Measurements from ENCODE around the gene RRAGB. TPM values are rescaled to one million over a fixed set of nuclear protein-coding genes. Genes with fewer than 3 reads are reported as not detected.
"Not testable (repeated sequence)": the region's sequence is repeated elsewhere in the genome, so short reads cannot be mapped to it uniquely, and the experiment has no call there.

The RRAGB gene
- total RNA-seq, 4 donors from 2014 or later: 17.2 to 24.9 (median 19.4) TPM

DNA sequence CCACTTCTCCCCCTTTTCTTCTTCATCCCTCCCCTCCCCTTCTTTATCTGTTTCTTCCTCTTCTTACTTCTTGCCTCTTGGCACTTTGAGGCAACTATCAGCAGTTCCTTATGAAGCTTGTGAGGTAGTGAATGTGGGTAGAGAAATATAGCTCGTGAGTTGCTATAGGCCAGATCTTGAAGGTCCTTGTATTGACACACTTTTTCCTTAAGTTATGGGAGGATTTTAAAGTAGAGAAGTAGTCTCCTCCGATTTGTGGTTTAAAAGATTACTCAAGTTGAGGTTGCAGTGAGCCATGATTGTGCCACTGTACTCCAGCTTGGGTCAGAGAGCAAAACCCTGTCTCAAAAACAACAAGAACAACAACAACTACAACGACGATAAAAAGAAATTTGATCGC is 3.4 kb upstream of the RRAGB start:
- H3K36me3 ChIP-seq: no peaks in the 10 kb centered on the region
- DNase-seq (ENCODE audit: extremely low spot score): no peak
- H3K27me3 ChIP-seq: no peaks in the 10 kb centered on the region
- H3K9me3 ChIP-seq: no peaks in the 10 kb centered on the region
- H3K4me1 ChIP-seq: peaks cover 0 to 43% (median 24%) of the 10 kb centered on the region in 4 donors
- intact Hi-C loops (cut with DNase I): loop anchor here (10.0 kb wide), 1 partner anchor 201 kb away; no protein-coding TSS in a partner anchor
- H3K4me3 ChIP-seq: no peak overlapping the region
- no peak for TF ChIP-seq POLR2A (IDR thresholded peaks at IDR 0.05; ENCODE audit: low read depth)
- H3K27ac ChIP-seq (replicated peaks in 1 of 4): no peak overlapping the region
- WGBS: 82% methylated on average over 5 of the region's 5 CpGs

DNA sequence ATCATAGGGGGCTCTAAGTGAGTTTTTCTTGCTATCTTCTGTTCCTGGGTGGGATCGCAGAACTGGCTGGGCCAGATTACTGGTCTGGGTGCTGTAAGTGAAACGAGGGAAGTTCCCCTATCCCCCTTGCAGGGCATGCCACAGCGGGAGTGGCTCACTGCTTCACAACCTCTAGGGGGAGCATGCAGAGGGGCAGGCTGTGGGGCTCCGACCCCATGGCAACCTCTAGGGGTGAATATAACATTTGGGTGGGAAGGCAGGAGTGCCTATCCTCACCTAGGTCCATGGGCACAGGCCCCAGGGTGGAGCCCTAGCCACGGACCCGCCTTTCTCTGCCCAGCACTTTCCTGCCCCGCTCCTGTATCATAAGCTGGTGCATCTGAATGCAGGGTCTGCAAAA is 1.7 kb upstream of the RRAGB start:
- Histone ChIP-seq H3K9me3 (no peaks in the 10 kb centered on the region), H3K27ac (replicated peaks in 1 of 4) (no peak overlapping the region), H3K4me1 (peaks cover 0 to 44% (median 22%) of the 10 kb centered on the region in 4 donors), H3K36me3 (no peaks in the 10 kb centered on the region), H3K4me3 (no peak overlapping the region), H3K27me3 (no peaks in the 10 kb centered on the region)
- intact Hi-C loops (cut with DNase I): loop anchor here (10.0 kb wide), 1 partner anchor 199 kb away; no protein-coding TSS in a partner anchor
- DNase-seq (ENCODE audit: extremely low spot score): no peak
- TF ChIP-seq POLR2A (IDR thresholded peaks at IDR 0.05; ENCODE audit: low read depth): no peak
- TF ChIP-seq, protein P1, sequence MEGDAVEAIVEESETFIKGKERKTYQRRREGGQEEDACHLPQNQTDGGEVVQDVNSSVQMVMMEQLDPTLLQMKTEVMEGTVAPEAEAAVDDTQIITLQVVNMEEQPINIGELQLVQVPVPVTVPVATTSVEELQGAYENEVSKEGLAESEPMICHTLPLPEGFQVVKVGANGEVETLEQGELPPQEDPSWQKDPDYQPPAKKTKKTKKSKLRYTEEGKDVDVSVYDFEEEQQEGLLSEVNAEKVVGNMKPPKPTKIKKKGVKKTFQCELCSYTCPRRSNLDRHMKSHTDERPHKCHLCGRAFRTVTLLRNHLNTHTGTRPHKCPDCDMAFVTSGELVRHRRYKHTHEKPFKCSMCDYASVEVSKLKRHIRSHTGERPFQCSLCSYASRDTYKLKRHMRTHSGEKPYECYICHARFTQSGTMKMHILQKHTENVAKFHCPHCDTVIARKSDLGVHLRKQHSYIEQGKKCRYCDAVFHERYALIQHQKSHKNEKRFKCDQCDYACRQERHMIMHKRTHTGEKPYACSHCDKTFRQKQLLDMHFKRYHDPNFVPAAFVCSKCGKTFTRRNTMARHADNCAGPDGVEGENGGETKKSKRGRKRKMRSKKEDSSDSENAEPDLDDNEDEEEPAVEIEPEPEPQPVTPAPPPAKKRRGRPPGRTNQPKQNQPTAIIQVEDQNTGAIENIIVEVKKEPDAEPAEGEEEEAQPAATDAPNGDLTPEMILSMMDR (IDR thresholded peaks at IDR 0.05): no peak
- TF ChIP-seq EP300 (IDR thresholded peaks at IDR 0.05): no peak
- TF ChIP-seq POLR2AphosphoS5 (IDR thresholded peaks at IDR 0.05): no peak
- 70% methylated on average over 7 of the region's 7 CpGs for WGBS

DNA sequence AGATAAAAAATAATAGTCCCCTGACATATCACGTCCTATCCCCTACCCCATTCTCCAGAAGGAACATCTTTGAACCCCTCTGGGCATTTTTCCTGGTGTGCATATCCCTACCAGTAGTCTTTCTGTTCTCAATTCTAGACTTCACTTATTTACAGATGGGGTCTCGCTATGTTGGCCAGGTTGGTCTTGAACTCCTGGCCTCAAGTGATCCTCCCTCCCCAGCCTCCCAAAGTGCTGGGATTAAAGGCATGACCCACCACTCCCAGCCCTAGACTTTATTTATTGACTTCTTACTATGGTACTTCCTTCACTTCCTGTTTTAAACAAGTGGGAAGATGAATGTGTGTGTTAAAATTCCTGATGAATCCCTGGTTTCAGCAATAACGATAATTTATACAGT is 612 bp upstream of the RRAGB start:
- WGBS: 39% methylated on average over 3 of the region's 3 CpGs
- H3K27ac ChIP-seq (replicated peaks in 1 of 4): peak overlapping the region; percentile 80 to 89 (median 86)
- peaks cover 0 to 9% (median 0%) of the 10 kb centered on the region in 4 donors for H3K36me3 ChIP-seq
- no peaks in the 10 kb centered on the region for H3K9me3 ChIP-seq
- H3K4me3 ChIP-seq: peak overlapping the region; percentile 62 to 71 (median 64)
- H3K27me3 ChIP-seq: no peaks in the 10 kb centered on the region
- intact Hi-C loops (cut with DNase I): loop anchor here (10.0 kb wide), 1 partner anchor 198 kb away; no protein-coding TSS in a partner anchor
- DNase-seq (ENCODE audit: extremely low spot score): no peak
- no peak for TF ChIP-seq EP300 (IDR thresholded peaks at IDR 0.05)
- TF ChIP-seq, protein P1 (IDR thresholded peaks at IDR 0.05): no peak
- no peak for TF ChIP-seq POLR2AphosphoS5 (IDR thresholded peaks at IDR 0.05)
- TF ChIP-seq POLR2A (IDR thresholded peaks at IDR 0.05; ENCODE audit: low read depth): no peak
- peaks cover 0 to 34% (median 13%) of the 10 kb centered on the region in 4 donors for H3K4me1 ChIP-seq

DNA sequence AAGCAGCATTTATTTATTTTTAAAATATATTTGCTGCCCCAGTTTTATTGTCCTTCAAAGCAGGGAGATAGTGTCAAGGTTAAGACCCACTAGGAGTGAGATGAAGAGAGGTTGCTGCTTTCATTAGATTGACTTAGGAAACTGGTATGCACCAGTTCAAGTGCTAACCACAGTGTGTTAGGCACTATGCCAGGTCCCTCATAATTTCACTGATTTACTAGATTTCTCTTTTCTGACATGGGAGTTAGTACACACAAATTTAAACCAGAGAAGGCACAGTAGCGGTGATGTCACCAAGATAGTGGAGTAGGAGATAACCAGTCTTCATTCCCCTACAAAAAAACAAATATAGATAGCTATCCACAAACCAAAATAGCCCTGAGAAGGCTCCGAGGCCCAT is 14.3 kb downstream of the RRAGB start:
- no peak overlapping the region for H3K4me3 ChIP-seq
- H3K27ac ChIP-seq (replicated peaks in 1 of 4): no peak overlapping the region
- TF ChIP-seq EP300 (IDR thresholded peaks at IDR 0.05): no peak
- no peaks in the 10 kb centered on the region for H3K4me1 ChIP-seq
- intact Hi-C loops (cut with DNase I): no loop called here
- no peaks in the 10 kb centered on the region for H3K27me3 ChIP-seq
- H3K36me3 ChIP-seq: peaks cover 0 to 61% (median 25%) of the 10 kb centered on the region in 4 donors
- 79% methylated on average over 2 of the region's 2 CpGs for WGBS
- no peak for DNase-seq (ENCODE audit: extremely low spot score)
- peaks cover 0 to 10% (median 0%) of the 10 kb centered on the region in 4 donors for H3K9me3 ChIP-seq

DNA sequence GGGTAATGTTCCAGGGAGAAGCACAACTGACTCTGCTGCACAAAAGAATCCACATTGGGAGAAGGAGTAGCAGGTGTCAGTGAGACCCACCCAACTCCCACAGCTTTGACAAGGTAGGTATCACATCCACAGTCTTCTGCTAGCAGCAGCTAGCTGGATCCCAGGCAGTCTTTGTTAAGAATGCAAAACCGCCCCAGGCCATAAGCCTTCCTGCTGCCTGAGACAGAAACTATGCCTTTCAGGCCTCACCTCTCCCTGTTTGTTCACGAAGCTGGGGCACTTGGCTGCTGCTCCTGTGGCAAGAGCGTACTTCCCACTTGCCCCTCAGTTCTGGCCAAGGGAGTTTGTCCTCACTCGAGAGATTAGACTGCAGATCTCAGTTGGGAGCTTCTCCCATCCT is 21.4 kb downstream of the RRAGB start:
- no peak for DNase-seq (ENCODE audit: extremely low spot score)
- H3K4me1 ChIP-seq: no peaks in the 10 kb centered on the region
- no peak overlapping the region for H3K27ac ChIP-seq (replicated peaks in 1 of 4)
- H3K27me3 ChIP-seq: no peaks in the 10 kb centered on the region
- intact Hi-C loops (cut with DNase I): no loop called here
- H3K4me3 ChIP-seq: no peak overlapping the region
- TF ChIP-seq POLR2AphosphoS5 (IDR thresholded peaks at IDR 0.05) (no peak), POLR2A (IDR thresholded peaks at IDR 0.05; ENCODE audit: low read depth) (no peak), EP300 (IDR thresholded peaks at IDR 0.05) (no peak)
- TF ChIP-seq, protein P1 (IDR thresholded peaks at IDR 0.05): no peak
- H3K9me3 ChIP-seq: peaks cover 0 to 10% (median 0%) of the 10 kb centered on the region in 4 donors
- 63% methylated on average over 3 of the region's 4 CpGs for WGBS
- peaks cover 13 to 59% (median 35%) of the 10 kb centered on the region in 4 donors for H3K36me3 ChIP-seq

DNA sequence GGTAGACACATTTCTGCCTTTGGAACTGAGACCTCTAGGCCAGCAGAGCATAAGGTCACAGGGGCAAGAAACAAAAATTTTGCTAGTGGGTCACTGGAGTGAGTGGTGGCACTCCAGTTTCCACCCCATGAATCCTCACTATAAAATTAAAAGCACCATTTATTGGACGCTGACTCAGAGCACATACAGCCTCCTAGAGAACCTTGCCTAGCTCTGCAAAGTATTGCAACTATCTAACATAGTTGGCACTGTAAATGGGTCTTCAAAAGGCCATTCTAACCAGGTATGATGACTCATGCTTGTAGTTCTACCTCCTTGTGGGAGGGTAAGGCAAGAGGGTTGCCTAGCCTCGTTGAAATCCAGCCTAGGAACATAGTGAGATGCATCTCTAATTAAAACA is 25.1 kb downstream of the RRAGB start:
- Histone ChIP-seq H3K4me3 (no peak overlapping the region), H3K27ac (replicated peaks in 1 of 4) (no peak overlapping the region), H3K36me3 (peaks cover 6 to 57% (median 36%) of the 10 kb centered on the region in 4 donors), H3K4me1 (no peaks in the 10 kb centered on the region), H3K9me3 (no peaks in the 10 kb centered on the region), H3K27me3 (no peaks in the 10 kb centered on the region)
- no peak for TF ChIP-seq POLR2AphosphoS5 (IDR thresholded peaks at IDR 0.05)
- 50% methylated on average over 2 of the region's 2 CpGs for WGBS
- no peak for DNase-seq (ENCODE audit: extremely low spot score)
- intact Hi-C loops (cut with DNase I): no loop called here

DNA sequence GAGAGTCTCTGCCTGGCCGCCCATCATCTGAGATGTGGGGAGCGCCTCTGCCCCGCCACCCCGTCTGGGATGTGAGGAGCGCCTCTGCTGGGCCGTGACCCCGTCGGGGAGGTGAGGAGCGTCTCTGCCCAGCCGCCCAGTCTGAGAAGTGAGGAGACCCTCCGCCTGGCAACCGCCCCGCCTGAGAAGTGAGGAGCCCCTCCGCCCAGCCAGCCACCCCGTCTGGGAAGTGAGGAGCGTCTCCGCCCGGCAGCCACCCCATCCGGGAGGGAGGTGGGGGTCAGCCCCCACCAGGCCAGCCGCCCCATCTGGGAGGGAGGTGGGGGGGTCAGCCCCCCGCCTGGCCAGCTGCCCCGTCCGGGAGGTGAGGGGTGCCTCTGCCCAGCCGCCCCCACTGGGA is 30.9 kb downstream of the RRAGB start:
- H3K4me3 ChIP-seq; H3K4me1 ChIP-seq; H3K27me3 ChIP-seq; intact Hi-C loops (cut with DNase I); DNase-seq (ENCODE audit: extremely low spot score); H3K27ac ChIP-seq (replicated peaks in 1 of 4); H3K9me3 ChIP-seq: not testable (repeated sequence)
- peaks cover 0 to 33% (median 18%) of the 10 kb centered on the region in 4 donors for H3K36me3 ChIP-seq
- no CpG with 5 or more reads among the region's 24 CpGs for WGBS
